CD4-positive, alpha-beta T cell treated with Interleukin-1 beta for 1 hour (primary cell): ENCODE results near the gene TXNDC16.
A peak's percentile ranks its signal among the peaks of the same experiment; 100 is the strongest.

ENCODE experiments used
- DNase-seq, 2 donors: peaks; one replicate each; pipeline ENCODE4 v3.0.0-alpha.2; 2020 to 2022

The TXNDC16 gene

GRCh38 chr14:52443506-52443905 lies 108.8 kb downstream of the TXNDC16 start:
- no peak for DNase-seq

GRCh38 chr14:52442602-52443001 lies 109.7 kb downstream of the TXNDC16 start:
- DNase-seq: no peak

- no peak for DNase-seq
Measured at GRCh38 chr14:52442166-52442565, 110.1 kb downstream of the TXNDC16 start.

GRCh38 chr14:52439476-52439875 lies 112.8 kb downstream of the TXNDC16 start:
- DNase-seq: no peak

GRCh38 chr14:52434955-52435354 lies 117.3 kb downstream of the TXNDC16 start:
- DNase-seq: no peak

- no peak for DNase-seq
Measured at GRCh38 chr14:52430474-52430873, 121.8 kb downstream of the TXNDC16 start.

- no peak for DNase-seq
Measured at GRCh38 chr14:52429451-52429850, 122.9 kb downstream of the TXNDC16 start.

GRCh38 chr14:52427460-52427859 lies 124.8 kb downstream of the TXNDC16 start:
- DNase-seq: no peak

- no peak for DNase-seq
Measured at GRCh38 chr14:52422650-52423356, 129.5 kb downstream of the TXNDC16 start.

GRCh38 chr14:52417139-52417538 lies 135.2 kb downstream of the TXNDC16 start:
- no peak for DNase-seq

- no peak for DNase-seq
Measured at GRCh38 chr14:52413729-52414408, 138.4 kb downstream of the TXNDC16 start.

GRCh38 chr14:52412426-52412825 lies 139.9 kb downstream of the TXNDC16 start:
- no peak for DNase-seq

GRCh38 chr14:52405314-52405713 lies 147.0 kb downstream of the TXNDC16 start:
- DNase-seq: no peak

- no peak for DNase-seq
Measured at GRCh38 chr14:52402812-52403526, 149.3 kb downstream of the TXNDC16 start.

- DNase-seq: peak in 1 of 2 donors; percentile 51
Measured at GRCh38 chr14:52400846-52401245, 151.5 kb downstream of the TXNDC16 start.

- no peak for DNase-seq
Measured at GRCh38 chr14:52399921-52400595, 152.2 kb downstream of the TXNDC16 start.

GRCh38 chr14:52399104-52399503 lies 153.2 kb downstream of the TXNDC16 start:
- DNase-seq: no peak

GRCh38 chr14:52397844-52398243 lies 154.5 kb downstream of the TXNDC16 start:
- no peak for DNase-seq

GRCh38 chr14:52395728-52396127 lies 156.6 kb downstream of the TXNDC16 start:
- peak in 1 of 2 donors; percentile 8 for DNase-seq

- no peak for DNase-seq
Measured at GRCh38 chr14:52391881-52392615, 160.3 kb downstream of the TXNDC16 start.
